HG03039 (cell line): Measurements from ENCODE around the gene KCNA5.

Source experiments
- ATAC-seq: cut with Tn5 transposase; IDR thresholded peaks from one replicate; pipeline ENCODE4 v1.9.1; 2021; ENCODE audit warnings: mild to moderate bottlenecking, moderate library complexity; ENCODE audit not compliant: unreplicated experiment

Gene KCNA5

GRCh38 chr12:5063149-5063548 is 19.5 kb downstream of the KCNA5 start:
- no peak for ATAC-seq

- ATAC-seq = no peak
These were observed 21.3 kb downstream of the KCNA5 start for GRCh38 chr12:5064913-5065490.

- ATAC-seq = no peak
These were observed 22.6 kb downstream of the KCNA5 start for GRCh38 chr12:5066251-5066650.

- no peak for ATAC-seq
These were observed 24.4 kb downstream of the KCNA5 start for GRCh38 chr12:5068126-5068525.

- ATAC-seq = no peak
These were observed 24.9 kb downstream of the KCNA5 start for GRCh38 chr12:5068619-5069018.

- no peak for ATAC-seq
These were observed 26.4 kb downstream of the KCNA5 start for GRCh38 chr12:5070090-5070489.

GRCh38 chr12:5071496-5071895 is 27.8 kb downstream of the KCNA5 start:
- no peak for ATAC-seq

- ATAC-seq = no peak
These were observed 28.6 kb downstream of the KCNA5 start for GRCh38 chr12:5072311-5072710.

GRCh38 chr12:5073054-5073453 is 29.4 kb downstream of the KCNA5 start:
- no peak for ATAC-seq

- ATAC-seq = no peak
These were observed 30.2 kb downstream of the KCNA5 start for GRCh38 chr12:5073853-5074252.

- no peak for ATAC-seq
These were observed 33.1 kb downstream of the KCNA5 start for GRCh38 chr12:5076761-5077160.

GRCh38 chr12:5078423-5078822 is 34.7 kb downstream of the KCNA5 start:
- ATAC-seq = no peak

GRCh38 chr12:5081016-5081415 is 37.3 kb downstream of the KCNA5 start:
- ATAC-seq = no peak

- ATAC-seq = no peak
These were observed 40.5 kb downstream of the KCNA5 start for GRCh38 chr12:5083955-5084849.

GRCh38 chr12:5085896-5086295 is 42.2 kb downstream of the KCNA5 start:
- ATAC-seq = no peak

- ATAC-seq = no peak
These were observed 44.3 kb downstream of the KCNA5 start for GRCh38 chr12:5087831-5088554.

- no peak for ATAC-seq
These were observed 45.0 kb downstream of the KCNA5 start for GRCh38 chr12:5088586-5089264.

- no peak for ATAC-seq
These were observed 50.9 kb downstream of the KCNA5 start for GRCh38 chr12:5094551-5094950.

- ATAC-seq = no peak
These were observed 51.3 kb downstream of the KCNA5 start for GRCh38 chr12:5094986-5095385.
